IPS-15b (cell line): ENCODE data around the gene SAP130.

ENCODE experiments used
- H3K27me3 ChIP-seq: one replicate; pipeline ENCODE4 v1.6.1; 2013; ENCODE audit warnings: low read length; ENCODE audit not compliant: control insufficient read depth, insufficient read depth
- H3K36me3 ChIP-seq: one replicate; pipeline ENCODE4 v1.6.1; 2013; ENCODE audit warnings: low read length; ENCODE audit not compliant: control insufficient read depth, insufficient read depth
- H3K4me1 ChIP-seq: one replicate; pipeline ENCODE4 v1.6.1; 2013; ENCODE audit warnings: mild to moderate bottlenecking, low read length; ENCODE audit not compliant: control insufficient read depth, insufficient read depth
- H3K4me3 ChIP-seq: one replicate; pipeline ENCODE4 v1.5.1; 2013; ENCODE audit warnings: low read depth, low read length
- H3K9ac ChIP-seq: one replicate; pipeline ENCODE4 v1.6.1; 2013; ENCODE audit warnings: low read depth, mild to moderate bottlenecking, low read length
- H3K9me3 ChIP-seq: one replicate; pipeline ENCODE4 v1.6.1; 2013; ENCODE audit warnings: mild to moderate bottlenecking, low read length; ENCODE audit not compliant: control insufficient read depth, insufficient read depth

The SAP130 gene

DNA sequence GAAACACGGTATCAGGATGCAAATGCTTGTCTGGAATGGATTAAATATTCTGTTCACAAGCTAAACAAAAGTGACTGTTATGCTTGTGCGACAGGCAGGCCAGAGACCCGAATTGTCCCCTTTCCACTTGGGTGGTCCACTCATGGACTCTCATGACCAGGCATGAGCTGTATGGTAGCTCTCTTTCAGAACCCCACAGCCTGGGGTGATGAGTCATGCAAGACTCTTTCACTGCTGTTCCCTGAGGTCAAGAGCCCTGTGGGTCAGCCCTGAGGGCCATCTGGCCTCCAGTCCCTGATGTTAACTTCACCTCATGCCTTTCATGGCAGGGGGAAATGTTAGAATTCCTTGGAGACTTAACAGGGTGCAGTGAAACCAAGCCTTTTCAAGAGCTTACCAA lies 13.7 kb upstream of the SAP130 start:
- Histone ChIP-seq H3K9me3 (peaks cover 19% of the 10 kb centered on the region), H3K9ac (no peak overlapping the region), H3K4me1 (no peaks in the 10 kb centered on the region), H3K4me3 (no peak overlapping the region), H3K27me3 (no peaks in the 10 kb centered on the region), H3K36me3 (no peaks in the 10 kb centered on the region)

DNA sequence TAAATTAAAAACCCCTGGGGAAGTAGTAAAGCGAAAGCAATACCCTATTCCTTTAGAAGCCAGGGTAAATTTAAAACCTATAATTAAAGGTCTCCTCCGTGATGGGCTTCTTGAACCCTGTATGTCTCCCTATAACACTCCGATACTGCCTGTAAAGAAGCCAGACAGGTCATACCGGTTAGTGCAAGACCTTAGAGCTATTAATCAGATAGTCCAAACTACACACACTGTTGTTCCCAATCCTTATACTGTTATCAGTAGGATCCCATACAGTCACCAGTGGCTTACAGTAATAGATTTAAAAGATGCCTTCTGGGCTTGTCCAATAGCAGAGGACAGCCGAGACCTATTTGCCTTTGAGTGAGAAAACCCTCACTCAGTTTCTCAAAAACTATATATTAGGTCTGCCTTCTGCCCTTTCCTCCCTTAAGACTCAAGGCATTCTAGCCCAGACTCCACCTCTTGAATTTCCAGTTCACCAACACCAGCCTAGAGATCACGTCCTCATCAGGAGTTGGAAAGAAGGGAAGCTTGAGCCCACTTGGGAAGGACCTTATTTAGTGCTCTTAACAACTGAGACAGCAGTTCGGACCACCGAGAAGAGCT lies 12.4 kb upstream of the SAP130 start:
- no peaks in the 10 kb centered on the region for H3K36me3 ChIP-seq
- H3K4me3 ChIP-seq: no peak overlapping the region
- H3K27me3 ChIP-seq: no peaks in the 10 kb centered on the region
- H3K9ac ChIP-seq: no peak overlapping the region
- no peaks in the 10 kb centered on the region for H3K4me1 ChIP-seq
- H3K9me3 ChIP-seq: peaks cover 22% of the 10 kb centered on the region

DNA sequence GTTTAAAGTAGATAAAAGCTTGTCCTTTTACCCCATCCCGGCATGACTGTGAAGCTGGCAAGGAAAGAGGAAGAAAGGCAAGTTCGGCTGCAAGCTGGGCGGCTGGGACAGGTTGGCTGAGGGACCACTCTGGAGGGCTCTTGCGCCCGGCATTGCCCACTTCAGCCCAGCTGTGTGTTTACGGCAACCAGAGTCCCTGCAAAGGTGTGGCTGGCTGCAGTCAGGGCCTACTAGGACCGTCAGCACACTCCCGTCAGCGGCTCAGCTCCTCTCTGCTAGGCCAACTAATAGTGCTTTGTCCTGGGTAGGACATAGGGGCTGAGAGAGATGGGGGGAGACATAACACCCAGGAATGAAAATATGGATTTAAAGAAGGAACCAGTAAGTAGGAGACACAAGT lies 11.7 kb upstream of the SAP130 start:
- Histone ChIP-seq H3K9ac (no peak overlapping the region), H3K36me3 (no peaks in the 10 kb centered on the region), H3K9me3 (peaks cover 21% of the 10 kb centered on the region), H3K4me3 (no peak overlapping the region), H3K27me3 (no peaks in the 10 kb centered on the region), H3K4me1 (no peaks in the 10 kb centered on the region)

DNA sequence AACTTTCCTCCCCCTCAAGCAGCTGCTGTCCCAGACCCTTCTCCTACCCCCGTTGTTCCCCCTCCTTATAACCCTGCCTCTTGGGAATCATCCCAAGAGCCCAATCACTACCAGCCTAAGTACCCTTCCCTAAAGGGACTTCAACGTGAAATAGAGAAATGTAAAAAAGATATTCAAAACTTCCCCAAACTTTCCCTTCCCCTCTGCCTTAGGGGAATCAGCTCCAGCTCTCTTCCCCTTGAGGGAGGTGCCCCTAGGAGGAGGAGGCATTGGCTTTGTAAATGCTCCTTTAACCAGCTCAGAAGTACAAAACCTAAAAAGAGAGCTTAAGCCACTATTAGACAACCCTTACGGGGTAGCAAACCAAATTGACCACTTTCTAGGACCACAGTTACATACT lies 10.6 kb upstream of the SAP130 start:
- H3K9ac ChIP-seq: no peak overlapping the region
- no peaks in the 10 kb centered on the region for H3K4me1 ChIP-seq
- no peak overlapping the region for H3K4me3 ChIP-seq
- H3K36me3 ChIP-seq: no peaks in the 10 kb centered on the region
- no peaks in the 10 kb centered on the region for H3K27me3 ChIP-seq
- peaks cover 18% of the 10 kb centered on the region for H3K9me3 ChIP-seq

DNA sequence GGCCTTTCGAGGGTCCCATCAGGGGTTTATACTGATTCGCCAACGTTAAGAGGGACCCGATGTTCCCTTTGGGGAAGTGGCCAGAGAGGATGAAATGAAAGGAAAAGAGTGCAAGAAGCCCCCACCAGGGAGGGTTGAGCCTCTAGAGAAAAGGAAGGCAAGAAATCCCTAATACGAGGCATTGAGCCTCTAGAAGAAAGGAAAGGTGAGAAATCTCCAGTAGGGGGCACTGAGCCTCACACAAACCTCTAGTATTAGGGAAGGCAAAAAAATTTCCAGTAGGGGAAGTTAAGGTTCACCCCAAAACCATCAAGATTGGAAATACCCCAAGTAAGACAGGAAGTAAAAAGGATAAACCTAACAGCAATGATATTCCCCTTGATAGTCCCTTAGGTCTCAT lies 9.8 kb upstream of the SAP130 start:
- Histone ChIP-seq H3K27me3 (no peaks in the 10 kb centered on the region), H3K36me3 (no peaks in the 10 kb centered on the region), H3K9me3 (peaks cover 18% of the 10 kb centered on the region), H3K4me3 (no peak overlapping the region), H3K9ac (no peak overlapping the region), H3K4me1 (no peaks in the 10 kb centered on the region)

DNA sequence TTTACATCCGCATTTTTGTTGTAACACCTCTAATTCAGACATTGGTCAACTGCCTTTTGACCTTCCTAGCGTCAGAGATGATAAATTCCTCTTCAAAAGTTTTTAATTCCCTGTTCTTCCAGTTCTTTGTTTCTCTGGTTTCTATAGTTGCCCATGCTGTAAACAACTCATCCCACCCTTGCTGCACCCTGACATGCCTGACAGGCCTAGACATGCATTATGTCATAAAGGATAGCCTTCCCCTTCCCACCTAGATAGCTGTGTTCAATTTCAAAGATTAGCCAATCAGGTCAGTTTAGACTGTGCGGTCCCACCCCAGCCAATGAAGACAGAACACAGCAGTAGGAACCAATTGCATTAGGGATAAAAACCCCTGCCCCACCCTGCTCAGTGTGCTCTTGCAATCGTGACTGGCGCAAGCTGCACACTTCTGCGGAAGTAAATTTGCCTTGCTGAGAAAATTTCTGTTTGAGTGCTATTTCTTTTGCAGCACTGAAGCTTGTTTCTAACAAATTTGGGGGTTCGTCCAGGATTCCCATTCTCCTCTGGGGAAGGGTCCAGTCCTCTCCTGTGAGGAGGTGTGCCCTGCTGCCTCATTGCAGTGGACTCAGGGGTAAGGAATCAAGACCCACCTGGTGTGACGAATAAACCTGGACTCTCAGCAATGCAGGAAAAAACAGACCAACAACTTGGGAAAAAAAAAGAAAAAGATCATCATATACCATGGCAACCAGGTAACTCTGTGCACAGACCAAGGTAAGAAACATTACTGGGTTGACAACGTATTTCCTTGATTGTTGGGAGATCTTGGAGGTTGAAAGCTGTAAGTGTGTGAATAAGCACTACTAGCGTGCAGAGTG lies 9.1 kb upstream of the SAP130 start:
- Histone ChIP-seq H3K9me3 (peaks cover 18% of the 10 kb centered on the region), H3K9ac (no peak overlapping the region), H3K36me3 (no peaks in the 10 kb centered on the region), H3K4me1 (no peaks in the 10 kb centered on the region), H3K4me3 (no peak overlapping the region), H3K27me3 (no peaks in the 10 kb centered on the region)

DNA sequence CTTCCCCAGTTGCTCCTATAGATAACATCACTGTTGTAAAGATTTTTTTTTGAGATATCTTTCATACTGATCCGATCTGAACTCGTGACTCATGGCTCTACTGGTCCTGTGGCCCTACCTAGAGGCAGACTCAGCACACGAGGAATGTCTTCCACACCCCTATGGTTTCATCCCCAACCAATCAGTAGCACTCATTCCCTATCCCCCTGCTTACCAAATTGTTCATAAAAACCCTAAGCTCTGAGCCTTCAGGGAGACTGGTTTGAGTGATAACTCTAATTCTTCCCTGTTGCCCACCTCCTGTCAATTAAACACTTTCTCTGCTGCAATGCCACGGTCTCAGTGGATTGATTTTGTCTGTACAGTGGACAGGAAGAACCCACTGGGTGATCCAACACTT lies 4.2 kb upstream of the SAP130 start:
- Histone ChIP-seq H3K9ac (no peak overlapping the region), H3K36me3 (no peaks in the 10 kb centered on the region), H3K27me3 (peaks cover 10% of the 10 kb centered on the region), H3K4me3 (no peak overlapping the region), H3K4me1 (peaks cover 3% of the 10 kb centered on the region), H3K9me3 (peaks cover 8% of the 10 kb centered on the region)

DNA sequence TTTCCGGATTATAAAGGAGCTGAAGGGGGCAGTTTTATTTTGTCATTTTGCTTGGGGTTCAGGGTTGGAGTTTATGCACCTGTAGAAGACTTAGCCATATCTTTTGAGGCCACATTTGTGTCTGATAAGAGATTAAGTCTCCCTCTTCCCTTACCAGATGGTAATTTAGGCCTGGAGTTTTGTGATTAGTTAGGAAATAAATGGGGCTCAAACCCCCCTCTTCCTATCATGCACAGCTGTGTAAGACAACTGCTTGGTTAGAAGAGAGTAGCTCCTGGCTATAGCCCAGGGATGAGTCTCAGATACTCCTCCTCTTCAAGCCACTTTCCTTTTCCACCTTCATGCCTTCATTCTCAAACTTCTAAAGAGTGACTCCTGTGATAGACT lies 802 bp upstream of the SAP130 start:
- Histone ChIP-seq H3K9ac (no peak overlapping the region), H3K4me1 (peaks cover 3% of the 10 kb centered on the region), H3K36me3 (no peaks in the 10 kb centered on the region)

DNA sequence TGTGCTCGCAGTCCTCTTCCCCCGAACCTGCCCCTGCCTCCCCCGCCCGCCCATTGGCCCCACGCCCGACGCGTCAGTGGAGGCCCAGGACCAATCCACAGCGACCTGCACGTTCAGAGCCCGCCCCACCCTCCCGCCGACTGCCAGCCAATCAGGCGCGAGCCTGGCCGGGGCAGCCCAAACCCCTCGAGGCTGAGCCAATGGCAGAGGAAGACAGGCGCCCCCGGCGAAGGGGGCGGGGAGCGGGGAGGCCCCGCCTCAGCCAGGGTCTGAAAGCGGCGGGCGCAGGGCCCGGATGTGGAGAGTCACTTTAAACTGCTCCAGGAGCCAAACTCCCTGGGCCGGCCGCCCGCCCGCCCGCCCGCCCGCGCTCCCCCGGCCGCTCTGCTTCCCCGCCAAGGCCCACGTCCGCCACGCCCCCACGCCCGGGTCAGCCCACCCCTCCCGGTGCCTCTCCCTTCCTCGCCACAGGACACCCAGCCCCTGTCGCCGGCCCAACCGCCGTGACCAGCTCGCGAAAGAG lies 520 bp downstream of the SAP130 start:
- Histone ChIP-seq H3K9ac (peak overlapping the region; percentile 65), H3K9me3 (no peaks in the 10 kb centered on the region), H3K27me3 (peaks cover 10% of the 10 kb centered on the region), H3K36me3 (no peaks in the 10 kb centered on the region), H3K4me1 (peaks cover 3% of the 10 kb centered on the region), H3K4me3 (peak overlapping the region; percentile 64)

More for the DNA sequence above, 802 bp upstream of the SAP130 start:
- H3K9me3 ChIP-seq: no peaks in the 10 kb centered on the region
- H3K27me3 ChIP-seq: peaks cover 10% of the 10 kb centered on the region
- H3K4me3 ChIP-seq: peak overlapping the region; percentile 64

DNA sequence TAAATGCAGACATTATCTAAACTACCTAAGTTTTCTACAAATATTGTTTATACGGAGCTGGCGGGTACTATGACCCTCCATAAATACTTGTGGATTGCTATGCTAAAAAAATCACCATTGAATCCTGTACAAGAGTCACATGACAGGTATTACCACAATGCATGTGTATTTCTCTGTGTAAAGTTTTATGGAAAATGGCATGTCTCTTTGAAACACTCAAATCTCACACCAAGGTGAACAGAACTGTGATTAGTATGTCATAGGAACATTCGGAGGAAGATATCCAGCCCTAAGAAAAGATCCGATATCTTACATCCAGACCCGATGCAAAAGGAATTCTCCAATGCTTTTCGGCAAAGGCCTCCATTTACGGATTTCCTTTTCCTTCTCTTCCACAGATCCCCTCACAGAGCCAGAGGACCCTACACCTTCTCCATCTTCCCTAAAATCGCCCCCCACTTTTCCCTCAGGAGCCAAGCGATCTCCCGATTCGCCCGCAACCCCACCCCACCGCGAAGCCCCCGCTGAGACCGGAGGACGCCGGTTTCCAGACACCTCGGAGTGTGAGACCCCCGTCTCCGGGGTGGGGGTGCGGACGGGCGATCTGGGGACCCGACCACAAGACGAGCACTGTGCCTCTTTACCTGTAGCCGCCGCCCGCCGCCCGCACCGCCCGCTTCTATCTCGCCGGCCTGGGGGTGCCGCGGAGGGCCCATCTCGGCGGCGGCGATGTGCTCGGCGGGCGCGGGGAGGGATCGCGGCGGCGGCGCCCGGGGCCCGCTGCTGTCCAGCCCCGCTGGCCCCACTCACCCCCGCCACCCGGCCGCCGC lies 1.2 kb downstream of the SAP130 start:
- no peaks in the 10 kb centered on the region for H3K36me3 ChIP-seq
- H3K9me3 ChIP-seq: no peaks in the 10 kb centered on the region
- peak overlapping the region; percentile 87 for H3K4me3 ChIP-seq

DNA sequence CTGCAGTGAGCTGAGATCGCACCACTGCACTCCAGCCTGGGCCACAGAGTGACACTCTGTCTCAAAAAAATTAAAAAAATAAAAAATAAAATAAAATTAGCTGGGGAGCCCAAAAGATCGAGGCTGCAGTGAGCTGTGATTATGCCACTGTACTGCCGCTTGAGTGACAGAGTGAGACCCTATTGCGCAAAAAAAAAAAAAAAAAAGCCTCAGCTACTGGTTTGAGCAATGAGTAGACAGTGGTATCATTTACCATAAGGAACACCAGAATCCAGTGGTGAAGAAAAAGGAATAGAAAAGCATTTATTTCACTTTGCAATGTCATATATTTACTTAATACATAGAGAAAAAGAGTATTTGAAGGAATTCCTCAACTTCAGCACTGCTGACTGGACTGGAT lies 3.0 kb downstream of the SAP130 start:
- H3K36me3 ChIP-seq: no peaks in the 10 kb centered on the region
- peaks cover 10% of the 10 kb centered on the region for H3K27me3 ChIP-seq
- no peak overlapping the region for H3K4me3 ChIP-seq
- H3K9ac ChIP-seq: no peak overlapping the region
- H3K9me3 ChIP-seq: no peaks in the 10 kb centered on the region
- peaks cover 3% of the 10 kb centered on the region for H3K4me1 ChIP-seq

More for the DNA sequence above, 1.2 kb downstream of the SAP130 start:
- Histone ChIP-seq H3K9ac (peak overlapping the region; percentile 83), H3K4me1 (peaks cover 3% of the 10 kb centered on the region), H3K27me3 (peaks cover 10% of the 10 kb centered on the region)
